ENCODE results near the gene ACBD6. TPM values are rescaled to one million over a fixed set of nuclear protein-coding genes. Genes with fewer than 3 reads are reported as not detected.
"Not testable (repeated sequence)": the region's sequence is repeated elsewhere in the genome, so short reads cannot be mapped to it uniquely, and the experiment has no call there.

Gene ACBD6
- total RNA-seq, 1 experiment from 2014 or later = 136 TPM

GRCh38 chr1:180424848-180425457 is 77.4 kb downstream of the ACBD6 start:
- Mint-ChIP-seq H3K36me3 (ENCODE audit: insufficient read depth, unreplicated experiment) (peaks cover 45% of the 10 kb centered on the region), H3K27ac (ENCODE audit: low read depth, unreplicated experiment) (peak overlapping the region; percentile 13), H3K9me3 (ENCODE audit: unreplicated experiment) (peaks cover 11% of the 10 kb centered on the region), H3K4me3 (ENCODE audit: unreplicated experiment) (no peak overlapping the region), H3K27me3 (ENCODE audit: insufficient read depth, unreplicated experiment) (no peaks in the 10 kb centered on the region), H3K4me1 (ENCODE audit: insufficient read depth, unreplicated experiment) (peaks cover 6% of the 10 kb centered on the region)
- no peak for DNase-seq (ENCODE audit: unreplicated experiment)
- intact Hi-C loops (cut with micrococcal nuclease) = no loop called here
- CTCF ChIA-PET = interaction anchor here (0.8 to 2.5 kb wide), 2 partner anchors 9 to 1420 kb away, joined by 4 to 13 read pairs; no protein-coding TSS in a partner anchor
- POLR2A ChIA-PET = interaction anchor here (0.9 to 1.1 kb wide), 2 partner anchors 11 to 12 kb away, joined by 3 read pairs; no protein-coding TSS in a partner anchor
- TF ChIP-seq CTCF (IDR thresholded peaks at IDR 0.05; ENCODE audit: unreplicated experiment) = no peak
- no TSS peak for BruUV-seq (replicated peaks)

- no peak for TF ChIP-seq CTCF (IDR thresholded peaks at IDR 0.05; ENCODE audit: unreplicated experiment)
- Mint-ChIP-seq H3K4me1 (ENCODE audit: insufficient read depth, unreplicated experiment) (peaks cover 6% of the 10 kb centered on the region), H3K36me3 (ENCODE audit: insufficient read depth, unreplicated experiment) (peaks cover 40% of the 10 kb centered on the region), H3K27ac (ENCODE audit: low read depth, unreplicated experiment) (no peak overlapping the region), H3K4me3 (ENCODE audit: unreplicated experiment) (no peak overlapping the region), H3K9me3 (ENCODE audit: unreplicated experiment) (peaks cover 11% of the 10 kb centered on the region), H3K27me3 (ENCODE audit: insufficient read depth, unreplicated experiment) (no peaks in the 10 kb centered on the region)
- CTCF ChIA-PET = interaction anchor here (0.8 to 1.5 kb wide), 4 partner anchors 9 to 169 kb away, joined by 3 to 7 read pairs (median 5); no protein-coding TSS in a partner anchor
- POLR2A ChIA-PET = interaction anchor here (0.7 kb wide), 1 partner anchor 1560 kb away, joined by 3 read pairs; no protein-coding TSS in a partner anchor
- no TSS peak for BruUV-seq (replicated peaks)
- DNase-seq (ENCODE audit: unreplicated experiment) = no peak
- intact Hi-C loops (cut with micrococcal nuclease) = no loop called here
These were observed 80.8 kb downstream of the ACBD6 start for GRCh38 chr1:180421614-180422013.

GRCh38 chr1:180421145-180421544 is 81.2 kb downstream of the ACBD6 start:
- H3K27me3 Mint-ChIP-seq (ENCODE audit: insufficient read depth, unreplicated experiment); DNase-seq (ENCODE audit: unreplicated experiment); POLR2A ChIA-PET; H3K4me1 Mint-ChIP-seq (ENCODE audit: insufficient read depth, unreplicated experiment); H3K4me3 Mint-ChIP-seq (ENCODE audit: unreplicated experiment); H3K27ac Mint-ChIP-seq (ENCODE audit: low read depth, unreplicated experiment); BruUV-seq (replicated peaks); intact Hi-C loops (cut with micrococcal nuclease): not testable (repeated sequence)
- H3K9me3 Mint-ChIP-seq (ENCODE audit: unreplicated experiment) = peaks cover 11% of the 10 kb centered on the region
- peaks cover 40% of the 10 kb centered on the region for H3K36me3 Mint-ChIP-seq (ENCODE audit: insufficient read depth, unreplicated experiment)
- CTCF ChIA-PET = interaction anchor here (0.6 to 1.0 kb wide), 3 partner anchors 17 to 214 kb away, joined by 3 to 6 read pairs (median 4); no protein-coding TSS in a partner anchor

GRCh38 chr1:180415985-180416633 is 86.3 kb downstream of the ACBD6 start:
- BruUV-seq (replicated peaks) = no TSS peak
- Mint-ChIP-seq H3K9me3 (ENCODE audit: unreplicated experiment) (peaks cover 4% of the 10 kb centered on the region), H3K4me1 (ENCODE audit: insufficient read depth, unreplicated experiment) (no peaks in the 10 kb centered on the region), H3K27me3 (ENCODE audit: insufficient read depth, unreplicated experiment) (no peaks in the 10 kb centered on the region), H3K36me3 (ENCODE audit: insufficient read depth, unreplicated experiment) (peaks cover 44% of the 10 kb centered on the region), H3K27ac (ENCODE audit: low read depth, unreplicated experiment) (no peak overlapping the region), H3K4me3 (ENCODE audit: unreplicated experiment) (no peak overlapping the region)
- ChIA-PET POLR2A (interaction anchor here (0.5 to 1.5 kb wide), 4 partner anchors 19 to 145 kb away, joined by 3 read pairs; no protein-coding TSS in a partner anchor), CTCF (interaction anchor here (0.5 to 1.8 kb wide), 17 partner anchors 9 to 1994 kb away, joined by 3 to 13 read pairs (median 4); no protein-coding TSS in a partner anchor)
- intact Hi-C loops (cut with micrococcal nuclease) = loop anchor here (1.0 to 2.0 kb wide), 2 partner anchors 164 to 227 kb away; no protein-coding TSS in a partner anchor
- peak; percentile 49 for DNase-seq (ENCODE audit: unreplicated experiment)
- peak; percentile 65 for TF ChIP-seq CTCF (IDR thresholded peaks at IDR 0.05; ENCODE audit: unreplicated experiment)
